ENCODE results near the gene MRPS27.

MRPS27 gene

DNA sequence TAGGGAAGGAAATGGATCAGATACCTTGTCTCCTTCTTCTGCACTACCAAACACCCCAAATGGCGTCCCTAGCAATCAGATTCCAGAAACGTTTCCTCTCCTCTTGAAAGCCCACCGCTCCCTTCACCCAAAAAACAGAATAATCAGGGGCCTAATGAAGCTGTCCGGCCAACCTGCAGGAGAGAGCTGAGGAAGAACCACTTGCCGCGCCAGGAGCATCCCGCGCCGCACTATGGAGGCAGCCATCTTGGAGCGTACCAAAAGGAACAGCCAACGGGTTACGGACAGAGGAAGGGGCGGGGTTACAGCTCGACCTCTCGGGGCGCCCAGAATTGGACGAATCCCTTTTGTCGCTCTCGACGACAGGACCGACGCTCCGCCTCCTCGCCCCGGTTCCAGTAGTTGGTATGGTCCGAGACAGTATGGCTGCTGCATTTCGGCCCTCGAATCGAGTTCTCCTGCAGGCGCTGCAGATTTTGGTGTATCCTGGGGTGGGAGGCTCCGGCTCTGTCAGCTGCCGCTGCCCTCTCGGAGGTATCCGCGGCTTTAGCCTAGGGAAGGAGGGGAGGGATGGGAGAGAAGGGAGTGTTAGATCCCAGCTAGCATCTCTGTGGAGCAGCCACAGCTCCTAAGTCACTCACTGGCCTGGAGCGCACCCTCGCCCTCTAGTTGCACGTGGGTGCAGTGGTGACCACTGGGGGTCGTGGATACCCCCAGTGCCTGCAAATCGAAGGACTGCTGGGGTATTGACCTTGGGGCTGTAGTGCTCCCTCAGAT lies at the start of gene MRPS27, which contains the start of gene PTCD2:
MRPS27 (minus strand) TSS at position 265 of the 777 bp plus-strand sequence; CDS start at position 246, 19 bp downstream.
PTCD2 (plus strand) TSS at position 398 of the 777 bp plus-strand sequence; CDS start at position 408, 10 bp downstream.
- DNase-seq: peak; percentile 98

DNA sequence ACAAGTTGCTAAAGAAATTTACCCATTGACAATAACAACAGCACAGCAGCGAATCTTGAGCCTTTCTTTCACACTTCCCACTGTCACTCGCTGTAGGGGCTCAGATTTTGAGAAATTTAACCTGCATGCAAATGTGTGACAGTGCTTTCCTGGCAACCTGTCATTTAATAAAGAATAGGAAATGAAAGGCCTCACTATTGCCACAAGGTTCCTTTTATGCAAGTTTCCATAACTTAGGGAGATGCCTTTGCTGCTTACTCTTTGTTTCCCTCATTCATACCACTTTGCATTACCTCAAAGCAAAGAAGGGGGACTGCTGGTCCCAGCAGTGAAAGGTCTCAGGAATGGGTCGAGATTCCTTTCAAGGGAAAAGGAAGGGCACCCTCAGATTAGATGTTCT lies 49.7 kb upstream of the MRPS27 start:
- no peak for DNase-seq

DNA sequence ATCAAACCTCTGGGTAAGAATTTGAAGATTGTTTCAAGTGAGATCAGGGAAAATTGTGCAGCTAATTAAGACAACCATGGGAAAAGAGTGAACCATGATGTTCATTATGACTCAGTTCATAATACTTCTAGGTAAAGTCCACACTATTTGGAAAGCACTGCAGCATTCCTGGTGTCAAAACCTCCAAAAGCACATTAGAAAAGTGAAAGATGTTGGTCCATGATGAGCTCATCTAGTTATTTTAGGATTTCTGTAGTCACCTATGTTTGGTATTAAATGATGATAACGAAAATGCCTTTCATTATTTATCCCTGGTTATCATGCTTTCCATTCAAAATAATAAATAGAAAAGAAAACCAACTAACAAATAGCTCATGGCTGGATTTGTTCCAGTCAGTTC lies 49.3 kb upstream of the MRPS27 start:
- DNase-seq: no peak

DNA sequence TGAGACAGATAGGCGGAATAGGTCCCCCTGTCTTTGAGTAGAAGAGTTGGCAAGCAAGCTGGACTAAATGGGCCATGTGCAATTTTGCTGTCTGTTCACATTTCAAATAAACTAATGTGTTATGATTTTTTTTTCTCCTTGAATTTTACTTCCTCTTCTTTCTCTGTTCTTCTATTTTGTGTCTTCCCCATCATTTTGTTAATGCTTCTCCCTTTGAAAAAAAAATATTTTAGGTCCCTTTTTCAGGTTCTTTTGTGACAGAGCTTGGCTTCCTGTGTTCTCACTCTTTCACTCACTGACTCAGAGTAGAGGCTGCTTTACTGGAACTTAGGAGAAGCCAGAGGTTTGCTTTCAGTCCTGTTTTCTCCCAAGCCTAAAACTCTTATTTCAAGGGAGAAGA lies 48.2 kb upstream of the MRPS27 start:
- DNase-seq: no peak

DNA sequence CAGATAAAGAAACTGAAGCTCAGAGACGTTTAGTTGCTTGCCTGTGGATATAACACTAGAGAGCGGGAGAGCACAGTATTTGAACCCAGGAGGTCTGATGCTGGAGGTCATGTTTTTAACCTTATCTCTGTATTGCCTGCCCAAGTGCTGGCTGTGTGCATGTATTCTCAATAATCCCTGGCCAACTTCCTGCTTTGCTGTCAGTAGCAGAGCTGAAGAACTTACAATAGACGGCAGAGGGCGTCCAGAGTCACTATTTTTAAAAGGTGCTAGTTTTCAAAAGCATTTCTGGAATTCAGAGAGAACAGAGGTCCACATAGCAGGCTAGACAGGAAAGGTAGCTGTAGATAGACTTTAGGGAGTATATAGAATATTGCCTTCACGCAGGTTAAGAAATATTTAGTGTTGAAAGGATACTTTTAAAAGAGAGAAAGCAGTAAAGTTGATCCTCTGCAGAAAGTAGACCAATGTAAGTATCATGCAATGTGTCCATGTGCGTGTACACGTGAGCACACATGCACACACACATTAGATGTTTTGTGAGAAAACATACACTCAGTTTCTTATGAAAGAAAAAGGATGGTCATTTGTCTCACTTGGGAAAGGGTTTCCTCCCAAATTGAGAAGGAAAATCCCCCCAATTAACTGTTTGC lies 46.4 kb upstream of the MRPS27 start:
- peak; percentile 90 for DNase-seq

DNA sequence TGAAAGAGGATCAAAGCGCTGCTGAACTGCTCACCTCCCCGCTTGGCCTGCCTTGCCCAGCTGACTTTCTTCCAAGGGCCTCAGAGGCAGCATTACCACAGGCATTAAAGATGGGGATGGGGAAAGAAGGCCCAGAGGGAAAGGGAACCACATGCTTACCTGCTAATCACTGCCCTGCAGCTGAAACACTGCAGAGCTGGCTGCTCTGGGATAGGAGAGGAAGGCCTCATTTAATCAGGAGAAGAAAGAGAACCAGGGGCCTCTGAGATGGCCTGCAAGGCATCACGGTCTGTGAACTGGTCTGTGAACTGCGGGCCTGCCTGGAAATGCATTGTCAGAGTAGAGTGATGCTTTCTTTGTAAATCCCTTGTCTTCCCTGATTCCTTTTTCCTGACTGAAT lies 44.9 kb upstream of the MRPS27 start:
- DNase-seq: no peak

DNA sequence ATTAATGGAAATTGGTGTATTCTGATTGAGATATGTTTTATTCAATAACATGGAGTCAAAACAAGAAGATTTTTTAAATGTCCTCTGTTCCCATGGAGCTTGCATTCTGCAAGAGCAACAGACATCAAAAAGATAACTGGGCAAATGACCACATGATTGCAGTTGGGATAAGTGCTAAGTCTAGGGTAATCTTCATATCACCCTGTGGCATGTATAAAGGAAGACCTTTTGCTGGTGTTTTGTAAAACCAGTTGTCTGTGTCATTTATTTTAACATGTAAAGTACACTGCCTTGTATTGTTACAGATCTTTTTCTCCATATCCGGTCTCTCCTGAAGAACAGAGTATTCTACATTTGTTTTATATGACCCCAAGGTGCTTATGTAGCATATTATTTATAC lies 44.1 kb upstream of the MRPS27 start:
- peak; percentile 42 for DNase-seq

DNA sequence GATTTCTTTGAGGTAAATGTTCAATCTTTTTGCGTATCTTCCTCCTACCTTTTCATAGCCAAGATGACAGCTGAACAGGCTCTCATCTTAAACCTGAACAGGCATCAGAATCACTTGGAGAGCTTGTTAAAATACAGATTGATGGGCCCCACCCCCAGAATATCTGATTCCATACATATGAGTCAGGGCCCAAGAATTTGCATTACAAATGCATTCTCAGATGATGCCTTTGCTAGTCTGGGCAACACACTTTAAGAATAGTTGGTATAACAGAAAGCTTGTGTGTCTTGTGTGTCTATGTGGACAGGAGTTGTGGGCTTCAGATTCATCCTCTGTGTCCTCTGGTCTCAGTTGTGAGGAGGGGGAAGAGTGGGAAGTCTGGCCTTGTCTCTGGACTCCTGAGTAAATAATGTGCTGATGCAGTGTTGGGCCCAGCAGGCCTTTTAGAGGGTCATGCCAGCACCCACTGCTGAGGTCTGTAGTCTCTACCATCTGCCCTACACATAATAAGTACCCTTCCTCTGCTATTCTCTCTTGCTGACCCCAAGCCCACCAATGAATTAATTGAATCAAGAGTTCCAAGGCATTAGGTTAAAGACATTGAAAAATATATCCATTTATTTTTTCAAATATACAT lies 43.2 kb upstream of the MRPS27 start:
- no peak for DNase-seq

DNA sequence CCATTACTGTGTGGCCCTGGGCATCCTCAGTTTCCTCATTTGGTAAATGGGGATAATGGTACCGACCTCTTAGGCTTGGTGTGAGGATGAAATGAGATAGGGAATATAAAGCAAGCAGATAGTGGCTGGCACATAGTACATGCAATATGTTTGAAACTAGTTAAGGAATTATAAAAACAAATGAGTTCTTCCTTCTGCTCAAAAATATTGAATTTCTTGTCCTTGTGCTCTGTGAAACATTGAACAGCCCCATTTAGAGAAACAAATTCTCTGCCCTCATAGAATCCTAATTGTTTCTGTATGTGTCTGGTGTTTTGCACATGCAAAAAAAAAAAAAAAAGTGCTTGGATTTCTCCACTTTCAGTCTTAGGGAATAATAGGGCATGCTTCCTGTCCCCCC lies 39.8 kb upstream of the MRPS27 start:
- no peak for DNase-seq

DNA sequence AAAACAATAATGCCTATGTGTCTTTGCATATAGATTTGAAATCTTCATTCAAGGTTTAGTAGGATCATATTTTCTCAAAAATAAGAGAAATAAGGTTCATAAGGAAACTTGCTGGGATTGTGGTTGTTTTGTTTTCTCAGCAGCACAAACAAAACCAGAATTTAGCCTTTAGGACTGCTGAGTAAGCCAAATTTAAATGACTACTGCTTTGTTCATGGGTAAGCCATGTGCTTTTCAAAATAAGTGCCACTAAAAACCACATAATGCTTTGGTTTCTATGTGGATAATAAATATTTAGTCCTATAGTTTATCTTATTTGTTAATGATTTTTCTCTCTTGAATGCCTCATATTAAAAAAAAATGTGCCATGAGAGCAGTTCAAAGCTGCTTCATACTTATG lies 38.9 kb upstream of the MRPS27 start:
- DNase-seq: no peak

DNA sequence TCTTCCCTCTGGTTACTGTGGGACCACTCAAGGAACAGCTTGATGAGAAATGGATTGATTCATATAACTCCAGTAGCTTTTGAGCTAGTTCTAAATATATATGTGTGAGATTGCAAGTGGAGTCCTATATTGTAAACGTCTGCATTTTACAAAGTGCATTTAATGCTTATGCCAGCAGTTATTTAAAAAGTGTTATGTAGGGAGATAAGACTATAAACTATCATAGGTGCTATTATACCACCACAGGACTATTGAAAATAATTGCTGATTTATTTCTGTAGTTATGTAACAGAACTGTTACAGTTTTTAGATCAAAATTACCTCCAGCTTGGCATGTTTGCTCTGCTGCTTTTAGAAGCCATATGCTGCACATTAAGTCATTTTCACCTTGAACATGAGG lies 36.3 kb upstream of the MRPS27 start:
- no peak for DNase-seq

DNA sequence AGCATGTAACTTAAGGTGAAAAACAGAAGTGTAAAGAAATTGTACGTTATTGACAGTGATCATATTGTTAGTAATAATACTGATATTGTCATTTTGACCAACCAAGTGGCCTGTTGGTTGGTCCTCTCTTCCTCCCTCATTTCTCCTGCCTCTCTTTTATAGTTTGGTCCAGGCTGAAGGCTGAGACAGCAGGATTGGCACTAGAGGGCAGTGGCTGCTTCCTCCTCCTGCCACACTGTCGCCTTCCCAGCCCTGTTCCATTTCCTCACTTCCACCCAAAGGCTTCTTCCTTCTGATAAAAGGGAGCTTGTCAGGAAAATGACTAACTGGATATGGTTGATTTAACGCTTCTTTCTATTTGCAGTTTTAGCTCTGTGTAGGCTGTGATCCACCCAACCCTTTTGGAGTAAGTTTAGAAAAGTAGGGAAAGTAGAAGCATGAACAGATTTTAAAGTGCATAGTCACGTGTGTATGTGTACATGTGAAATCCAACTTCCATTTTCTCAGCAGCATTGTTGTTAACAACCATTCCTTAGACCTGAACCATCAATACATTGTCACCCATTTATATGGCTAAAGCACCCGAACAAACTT lies 35.8 kb upstream of the MRPS27 start:
- DNase-seq: peak; percentile 10

DNA sequence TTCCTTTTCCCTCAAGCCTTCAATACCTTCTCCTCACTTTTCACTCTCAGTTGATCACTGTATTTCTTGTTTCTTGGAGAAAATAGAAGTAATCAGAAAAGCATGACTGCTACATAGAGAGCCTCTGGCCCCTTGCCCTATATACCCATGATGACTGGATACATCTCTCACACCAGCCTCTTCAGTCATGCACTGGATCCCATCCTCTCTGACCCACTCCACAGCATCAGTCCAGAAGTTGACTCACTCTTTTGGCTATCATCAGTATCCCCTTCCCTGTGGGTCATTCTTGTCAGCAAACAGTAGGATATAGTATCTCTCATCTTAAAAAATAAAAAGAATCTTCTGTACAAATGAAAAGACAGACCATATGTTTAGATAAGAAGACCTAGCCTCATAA lies 33.0 kb upstream of the MRPS27 start:
- no peak for DNase-seq

DNA sequence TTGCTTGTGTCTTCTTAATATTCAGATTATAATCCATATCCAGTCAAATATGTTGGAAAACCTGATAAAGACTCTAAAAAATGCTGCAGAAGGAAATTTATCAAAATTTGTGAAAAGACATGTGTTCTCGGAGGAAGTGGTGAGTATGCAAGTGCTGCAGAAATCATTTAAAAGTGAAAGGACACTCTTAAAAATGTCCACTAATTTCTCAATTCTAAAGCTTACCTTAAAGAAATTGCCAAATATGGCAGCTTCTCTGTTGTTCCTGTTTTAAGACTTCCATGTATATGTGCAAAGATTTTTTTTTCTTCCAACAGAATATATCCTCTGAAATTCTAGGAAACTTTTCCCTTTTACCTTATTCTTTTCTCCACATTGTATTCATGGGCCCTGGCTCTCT lies 32.6 kb upstream of the MRPS27 start:
- DNase-seq: no peak

DNA sequence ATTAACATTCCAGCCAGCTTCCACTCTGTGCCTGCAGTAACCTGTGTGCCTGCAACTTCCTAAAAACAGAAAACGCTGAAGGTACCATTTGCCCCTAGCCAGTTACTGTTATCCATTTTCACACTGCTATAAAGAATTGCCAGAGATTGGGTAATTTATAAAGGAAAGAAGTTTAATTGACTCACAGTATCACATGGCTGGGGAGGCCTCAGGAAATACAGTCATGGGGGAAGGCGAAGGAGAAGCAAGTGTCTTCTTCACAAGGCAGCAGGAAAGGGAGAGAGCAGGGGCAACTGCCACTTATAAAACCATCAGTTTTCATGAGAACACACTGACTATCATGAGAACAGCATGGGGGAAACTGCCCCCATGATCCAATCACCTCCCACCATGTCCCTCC lies 31.3 kb upstream of the MRPS27 start:
- DNase-seq: no peak

DNA sequence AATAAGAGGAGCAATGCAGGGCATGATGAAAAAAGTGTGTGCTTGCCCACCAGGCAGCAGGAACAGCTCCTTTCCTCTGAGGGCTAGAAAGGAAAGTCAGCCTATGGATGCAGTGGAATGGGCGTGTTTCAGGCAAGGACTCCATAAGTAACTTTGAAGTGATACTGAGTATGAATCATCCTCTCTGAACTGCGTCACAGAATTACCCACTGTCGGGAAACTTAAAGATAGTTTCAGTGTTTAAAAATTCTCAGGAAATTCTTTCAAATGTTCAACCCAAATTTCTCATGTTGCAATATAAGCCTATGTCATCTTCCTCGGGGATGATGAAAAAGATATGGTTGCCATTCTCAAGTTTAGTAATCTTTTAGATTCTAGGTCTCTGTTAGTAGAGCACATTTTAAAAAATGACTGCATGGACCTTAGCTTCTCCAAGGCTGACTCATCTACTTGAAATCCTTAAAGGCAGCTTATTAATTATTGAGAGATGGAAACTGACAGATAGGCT lies 27.8 kb upstream of the MRPS27 start:
- no peak for DNase-seq

DNA sequence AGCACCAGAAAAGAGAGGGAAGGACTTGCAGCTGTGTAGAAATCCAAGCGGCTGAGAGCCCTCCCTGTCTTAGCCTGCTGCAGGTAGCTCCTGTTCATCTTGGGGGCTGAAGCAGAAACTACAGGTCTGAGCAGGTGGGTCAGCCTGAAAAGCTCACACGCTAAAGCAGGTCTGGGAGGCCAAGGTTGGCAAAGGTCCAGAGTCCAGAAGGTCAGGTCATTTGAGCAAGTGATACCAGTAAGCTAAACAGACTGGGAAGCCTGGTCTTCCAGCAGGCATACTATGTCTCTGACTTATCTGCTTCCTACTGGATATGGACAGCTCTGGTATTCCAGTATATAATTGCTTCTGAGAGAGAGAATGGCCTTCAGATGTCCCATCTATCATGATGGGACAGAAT lies 26.4 kb upstream of the MRPS27 start:
- DNase-seq: no peak

DNA sequence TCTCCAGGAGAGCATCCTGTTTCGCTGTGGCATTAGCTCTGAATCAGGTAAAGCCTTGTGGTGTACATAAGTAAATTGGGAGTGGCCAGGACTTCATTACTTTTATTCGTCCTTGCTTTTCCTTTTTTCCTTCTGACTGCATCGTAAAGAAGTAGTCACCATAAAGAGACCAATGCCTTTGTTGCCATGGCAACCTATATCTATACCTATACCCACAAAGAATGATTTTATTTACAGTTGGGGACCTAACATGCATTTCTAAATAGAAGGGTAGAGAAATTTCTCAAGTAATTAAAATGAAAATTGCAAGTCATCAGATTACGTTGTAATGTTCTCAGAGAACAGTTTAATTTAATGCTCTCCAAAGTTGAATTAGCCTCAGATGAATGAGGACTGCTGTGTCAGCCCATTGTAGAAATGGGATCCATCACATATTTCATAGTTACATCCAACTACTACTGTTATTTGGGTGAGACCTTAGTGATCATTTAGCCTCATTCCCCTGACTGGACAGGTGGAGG lies 18.7 kb upstream of the MRPS27 start:
- no peak for DNase-seq

DNA sequence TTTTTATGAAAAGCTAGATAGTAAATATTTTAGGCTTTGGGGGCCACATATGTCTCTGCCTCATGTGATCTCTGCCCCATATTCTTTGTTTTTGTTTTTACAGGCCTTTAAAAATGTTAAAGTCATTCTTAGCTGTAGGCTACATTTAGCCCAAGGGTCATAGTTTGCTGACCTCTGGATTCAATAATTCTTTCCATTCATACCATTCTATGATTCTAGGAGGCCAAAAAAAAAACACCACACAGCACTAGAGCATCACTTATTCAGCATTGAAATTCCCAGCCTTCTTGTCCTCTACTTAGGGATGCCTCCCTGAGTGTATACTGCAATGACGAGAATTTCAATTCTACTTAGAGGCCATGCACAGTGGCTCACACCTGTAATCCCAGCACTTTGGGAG lies 17.1 kb upstream of the MRPS27 start:
- no peak for DNase-seq

DNA sequence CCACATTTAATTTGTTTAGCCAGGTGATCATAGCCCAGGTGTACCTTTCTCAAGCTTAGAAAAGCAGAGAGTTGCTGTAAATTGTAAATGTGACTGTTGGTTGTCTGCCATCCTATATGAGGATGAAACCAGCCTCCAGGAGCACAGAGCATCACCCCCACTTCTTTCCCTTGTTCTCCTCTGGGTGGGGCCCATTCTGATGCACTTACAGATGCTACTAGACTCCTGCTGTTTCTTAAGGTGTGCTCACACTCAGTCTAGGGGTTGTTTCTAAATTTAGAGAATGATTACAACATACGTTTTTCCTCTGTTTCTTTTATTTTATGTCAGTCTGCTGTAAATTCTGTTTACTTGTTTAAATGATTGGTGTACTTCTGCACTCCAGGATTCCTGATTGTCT lies 10.7 kb upstream of the MRPS27 start:
- DNase-seq: no peak

DNA sequence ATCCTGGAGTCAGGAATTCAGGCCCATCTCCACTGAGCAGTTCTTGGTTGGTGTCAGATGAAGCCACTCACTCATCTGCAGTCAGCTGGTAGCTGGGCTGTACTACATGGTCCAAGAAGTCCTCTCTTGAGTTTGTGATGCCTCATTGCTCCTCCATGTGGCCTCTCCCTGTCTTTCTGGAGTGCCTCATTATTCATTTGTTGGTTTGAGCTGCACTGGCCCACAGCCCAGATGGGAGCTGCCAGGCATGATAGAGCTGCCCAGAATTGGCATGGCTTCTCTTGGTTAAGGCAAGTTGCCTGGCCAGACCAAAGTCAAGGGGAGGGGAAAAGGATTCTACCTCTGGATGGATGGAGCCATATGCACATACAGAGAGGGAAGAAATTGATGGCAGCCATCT lies 8.1 kb upstream of the MRPS27 start:
- no peak for DNase-seq

DNA sequence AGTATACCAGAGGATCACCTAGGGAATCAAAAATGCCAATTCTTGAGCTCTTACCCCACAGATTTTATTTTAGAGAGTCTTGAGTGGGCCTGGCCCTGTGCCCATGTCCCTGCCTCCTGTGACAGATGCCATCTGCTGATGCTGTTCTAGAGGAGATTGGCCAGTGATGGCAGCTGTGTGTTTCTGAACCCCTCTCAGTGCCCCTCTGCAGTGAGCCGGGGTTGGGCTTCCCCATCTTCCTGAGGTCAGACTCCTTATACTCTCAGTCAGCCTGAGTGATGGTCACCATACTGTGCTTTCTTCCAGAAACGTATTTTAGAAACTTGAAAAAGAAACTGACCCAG lies 6.2 kb upstream of the MRPS27 start:
- no peak for DNase-seq

DNA sequence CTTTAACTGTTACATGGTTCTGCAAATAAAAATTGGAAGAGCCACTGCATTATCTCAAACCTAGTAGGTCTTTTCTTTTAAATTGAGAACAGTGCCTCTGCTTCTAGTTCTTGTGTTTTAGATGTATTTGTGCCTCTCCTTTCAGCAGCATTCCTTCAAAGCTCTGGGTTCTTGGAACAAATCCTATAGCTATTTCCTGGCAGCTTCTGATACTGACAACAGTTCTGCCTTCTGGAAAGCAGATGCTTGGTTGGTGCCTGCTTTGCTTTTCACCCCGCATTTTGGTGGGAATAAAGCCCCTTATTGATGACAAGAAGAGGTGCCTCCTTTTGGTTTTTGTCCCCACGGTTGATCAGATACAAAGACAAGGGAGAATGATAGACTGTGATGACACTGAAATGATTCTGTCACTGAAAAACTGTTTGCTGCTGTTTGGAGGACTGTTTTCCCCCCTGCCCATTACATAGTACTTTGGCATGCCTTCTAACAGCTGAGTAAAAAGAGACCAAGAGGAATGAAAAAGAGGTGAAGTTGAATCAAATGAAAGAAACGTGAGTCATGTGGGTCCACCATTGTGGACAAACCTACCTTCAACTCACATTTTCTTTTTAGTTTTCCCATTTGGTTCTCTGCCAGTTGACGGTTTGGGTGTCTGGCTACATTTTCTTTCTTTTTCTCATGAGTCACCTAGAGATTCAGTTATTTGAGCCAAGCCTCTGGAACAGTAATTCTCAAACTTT lies 5.7 kb upstream of the MRPS27 start:
- DNase-seq: no peak

Data from OCI-M1 (cell line).